IMR-90 (cell line): ENCODE results near the gene DGKG. TPM values are rescaled to one million over a fixed set of nuclear protein-coding genes. Genes with fewer than 3 reads are reported as not detected.

Experiments
- ATAC-seq: fragments of 200-7000 bp; cut with Tn5 transposase; 2 replicates; pipeline ENCODE4 v1.9.1; 2020; ENCODE audit warnings: low read depth, mild to moderate bottlenecking, moderate library complexity
- BruUV-seq: library from RNA; stranded (reverse); fragments of 400-500 nt; replicated peaks from 2 replicates; lab custom pipeline; 2021; lab: Mats Ljungman, UMichigan
- CTCF ChIA-PET: fragments of 300-600 bp; formaldehyde crosslinking; extraction: SDS; loops from one replicate; lab custom pipeline; 2021; ENCODE audit warnings: antibody characterized with exemption; lab: Yijun Ruan, JAX
- POLR2A ChIA-PET: fragments of 300-600 bp; sonication (Branson Sonifier 250); formaldehyde crosslinking; loops from one replicate; lab custom pipeline; 2022; ENCODE audit warnings: antibody characterized with exemption; ENCODE audit not compliant: unreplicated experiment; lab: Charles Lee
- DNase-seq: peaks from one replicate; pipeline ENCODE4 v3.0.0; 2013
- H2AFZ ChIP-seq: replicated peaks from 2 replicates; pipeline ENCODE3; 2013; ENCODE audit warnings: low read length, mild to moderate bottlenecking; ENCODE audit not compliant: poor library complexity
- H2AK5ac ChIP-seq: 2 replicates; pipeline ENCODE4 v1.6.1; 2013; ENCODE audit warnings: low read depth, low read length, inconsistent platforms
- H2AK9ac ChIP-seq: replicated peaks from 2 replicates; pipeline ENCODE3; 2013; ENCODE audit warnings: mild to moderate bottlenecking, low read depth, low read length, moderate library complexity; ENCODE audit not compliant: poor library complexity
- H2BK120ac ChIP-seq: 2 replicates; pipeline ENCODE4 v1.6.1; 2013; ENCODE audit warnings: low read depth, low read length, inconsistent platforms
- H2BK15ac ChIP-seq: 3 replicates; pipeline ENCODE4 v1.6.1; 2013; ENCODE audit warnings: low read depth, low read length, inconsistent platforms
- H2BK20ac ChIP-seq: 2 replicates; pipeline ENCODE4 v1.6.1; 2013; ENCODE audit warnings: low read depth, mild to moderate bottlenecking, inconsistent platforms, low read length, moderate library complexity
- H2BK5ac ChIP-seq: 2 replicates; pipeline ENCODE4 v1.6.1; 2013; ENCODE audit warnings: mild to moderate bottlenecking, low read depth, low read length, inconsistent platforms; ENCODE audit not compliant: poor library complexity, severe bottlenecking
- H3K14ac ChIP-seq: replicated peaks from 2 replicates; pipeline ENCODE4 v1.6.1; 2013; ENCODE audit warnings: low read depth, low read length, inconsistent platforms
- H3K18ac ChIP-seq: 2 replicates; pipeline ENCODE4 v1.6.1; 2013; ENCODE audit warnings: low read depth, low read length, control low read depth
- H3K23ac ChIP-seq: 2 replicates; pipeline ENCODE4 v1.6.1; 2013; ENCODE audit warnings: low read depth, low read length, inconsistent platforms
- H3K27ac ChIP-seq: 2 replicates; pipeline ENCODE4 v1.5.1; 2013; ENCODE audit warnings: mild to moderate bottlenecking, control low read depth, low read length; ENCODE audit not compliant: insufficient read depth
- H3K27me3 ChIP-seq: 2 replicates; pipeline ENCODE4 v1.6.1; 2013; ENCODE audit warnings: low read length; ENCODE audit not compliant: control insufficient read depth, insufficient read depth
- H3K36me3 ChIP-seq: 2 replicates; pipeline ENCODE4 v1.6.1; 2013; ENCODE audit warnings: low read length, mixed read lengths; ENCODE audit not compliant: control insufficient read depth, insufficient read depth
- H3K4ac ChIP-seq: 2 replicates; pipeline ENCODE4 v1.6.1; 2013; ENCODE audit warnings: low read depth, low read length, inconsistent platforms
- H3K4me1 ChIP-seq: 2 replicates; pipeline ENCODE4 v1.6.1; 2013; ENCODE audit warnings: low read length, mixed read lengths; ENCODE audit not compliant: control insufficient read depth, insufficient read depth
- H3K4me2 ChIP-seq: 2 replicates; pipeline ENCODE4 v1.6.1; 2013; ENCODE audit warnings: low read depth, mild to moderate bottlenecking, control low read depth, low read length, moderate library complexity
- H3K4me3 ChIP-seq: 2 replicates; pipeline ENCODE4 v1.5.1; 2013; ENCODE audit warnings: low read depth, mild to moderate bottlenecking, control low read depth, low read length, moderate library complexity; ENCODE audit not compliant: insufficient read depth
- H3K56ac ChIP-seq: 2 replicates; pipeline ENCODE4 v1.6.1; 2013; ENCODE audit warnings: low read length, inconsistent platforms; ENCODE audit not compliant: insufficient read depth; ENCODE audit errors: extremely low read depth
- H3K79me1 ChIP-seq, 2 experiments: 2 replicates each; pipeline ENCODE4 v1.6.1; 2013; ENCODE audit warnings: low read length in 2 of 2, inconsistent platforms in 1 of 2, low read depth in 1 of 2
- H3K9ac ChIP-seq: 2 replicates; pipeline ENCODE4 v1.6.1; 2013; ENCODE audit warnings: low read depth, low read length, control low read depth
- H3K9me1 ChIP-seq: 2 replicates; pipeline ENCODE4 v1.6.1; 2013; ENCODE audit warnings: low read length, inconsistent platforms; ENCODE audit not compliant: insufficient read depth
- H3K9me3 ChIP-seq: 2 replicates; pipeline ENCODE4 v1.6.1; 2013; ENCODE audit warnings: low read length; ENCODE audit not compliant: control insufficient read depth, insufficient read depth
- H4K20me1 ChIP-seq: 2 replicates; pipeline ENCODE4 v1.6.1; 2013; ENCODE audit warnings: low read length, inconsistent platforms; ENCODE audit not compliant: insufficient read depth
- H4K5ac ChIP-seq: 2 replicates; pipeline ENCODE4 v1.6.1; 2013; ENCODE audit warnings: mild to moderate bottlenecking, low read depth, low read length, control low read depth
- H4K8ac ChIP-seq, 2 experiments: 2 replicates each; pipeline ENCODE4 v1.6.1; 2013; ENCODE audit warnings: low read depth in 2 of 2, low read length in 2 of 2, control low read depth in 1 of 2, inconsistent platforms in 1 of 2
- H4K91ac ChIP-seq: 2 replicates; pipeline ENCODE4 v1.6.1; 2013; ENCODE audit warnings: low read depth, low read length, inconsistent platforms; ENCODE audit not compliant: insufficient read depth
- BHLHE40 ChIP-seq: fragments of 150-350 bp; IDR thresholded peaks from 2 replicates; pipeline ENCODE4 v1.6.1; 2016; ENCODE audit warnings: mild to moderate bottlenecking, low read depth, low read length
- CEBPB ChIP-seq: IDR thresholded peaks from 2 replicates; pipeline ENCODE4 v1.6.1; 2012; ENCODE audit warnings: low read depth, low read length, improper control_type of control experiment
- CHD1 ChIP-seq: IDR thresholded peaks from 2 replicates; pipeline ENCODE4 v1.6.1; 2012; ENCODE audit warnings: low read depth, low read length, improper control_type of control experiment
- CTCF ChIP-seq: conservative IDR thresholded peaks from 2 replicates; pipeline ENCODE4 v1.5.1; 2012; ENCODE audit warnings: mild to moderate bottlenecking, low read depth, low read length, improper control_type of control experiment
- ELK1 ChIP-seq: fragments of 150-350 bp; IDR thresholded peaks from 2 replicates; pipeline ENCODE4 v1.6.1; 2016; ENCODE audit warnings: low read depth, mild to moderate bottlenecking, low read length, moderate library complexity, borderline replicate concordance
- FOS ChIP-seq: fragments of 150-350 bp; IDR thresholded peaks from 2 replicates; pipeline ENCODE4 v1.6.1; 2016; ENCODE audit warnings: low read depth, low read length
- MAFK ChIP-seq: IDR thresholded peaks from 2 replicates; pipeline ENCODE4 v1.6.1; 2012; ENCODE audit warnings: low read depth, low read length, improper control_type of control experiment
- MAZ ChIP-seq: IDR thresholded peaks from 2 replicates; pipeline ENCODE4 v1.6.1; 2012; ENCODE audit warnings: low read depth, mild to moderate bottlenecking, low read length, improper control_type of control experiment, moderate library complexity, borderline replicate concordance
- MXI1 ChIP-seq: IDR thresholded peaks from 2 replicates; pipeline ENCODE4 v1.6.1; 2012; ENCODE audit warnings: low read depth, mild to moderate bottlenecking, low read length, moderate library complexity, borderline replicate concordance
- NFE2L2 ChIP-seq: fragments of 150-350 bp; IDR thresholded peaks from 2 replicates; pipeline ENCODE4 v1.6.1; 2016; ENCODE audit warnings: low read depth, mild to moderate bottlenecking, low read length
- POLR2A ChIP-seq: IDR thresholded peaks from 2 replicates; pipeline ENCODE4 v1.6.1; 2012; ENCODE audit warnings: mild to moderate bottlenecking, low read depth, low read length
- RAD21 ChIP-seq: IDR thresholded peaks from 2 replicates; pipeline ENCODE4 v1.6.1; 2012; ENCODE audit warnings: low read length, improper control_type of control experiment
- RCOR1 ChIP-seq: IDR thresholded peaks from 2 replicates; pipeline ENCODE4 v1.6.1; 2012; ENCODE audit warnings: mild to moderate bottlenecking, low read length, improper control_type of control experiment; ENCODE audit not compliant: insufficient replicate concordance
- RFX5 ChIP-seq: IDR thresholded peaks from 2 replicates; pipeline ENCODE4 v1.8.0; 2012; ENCODE audit warnings: low read depth, mild to moderate bottlenecking, low read length, moderate library complexity
- SMC3 ChIP-seq: fragments of 150-350 bp; IDR thresholded peaks from 2 replicates; pipeline ENCODE4 v1.6.1; 2016; ENCODE audit warnings: low read depth, mild to moderate bottlenecking, antibody characterized with exemption, low read length, moderate library complexity
- USF2 ChIP-seq: fragments of 150-350 bp; IDR thresholded peaks from 2 replicates; pipeline ENCODE4 v1.6.1; 2017; ENCODE audit warnings: mild to moderate bottlenecking, antibody characterized with exemption, low read length, low read depth
- WGBS, 2 experiments: methylation state at CpG; one replicate each; pipeline versions ENCODE4 v1.1.5 to v1.1.7; 2013; ENCODE audit warnings: missing lambda C conversion rate in 2 of 2; ENCODE audit not compliant: insufficient read length in 1 of 2; ENCODE audit errors: extremely low coverage in 2 of 2; 5-methylcytosine and 5-hydroxymethylcytosine counted together
- dilution Hi-C: fragments of 300-500 bp; cut with HindIII; formaldehyde crosslinking; loops from one replicate; pipeline ENCODE4 v1.14.3; 2018; ENCODE audit warnings: low sequenced_read_pairs; ENCODE audit not compliant: unreplicated experiment
- in situ Hi-C: fragments of 300-500 bp; cut with MboI; formaldehyde crosslinking; loops from 3 replicates; pipeline ENCODE4 v1.14.3; 2019; ENCODE audit warnings: low sequenced_read_pairs, inconsistent platforms, mixed read lengths
- intact Hi-C: fragments of 100-400 bp; cut with micrococcal nuclease; formaldehyde crosslinking; loops from 2 replicates; pipeline ENCODE4 v1.10.0; 2022
- polyA plus RNA-seq, 3 experiments: library from polyadenylated mRNA; depleted of rRNA; stranded (reverse); fragments of >200 nt; gene quantifications; 2 replicates each; pipeline ENCODE4 v1.2.3, GENCODE V29; 2012; ENCODE audit warnings: low replicate concordance in 1 of 3
- total RNA-seq: library from RNA; depleted of rRNA; stranded (reverse); fragments of >200 nt; gene quantifications from 2 replicates; pipeline ENCODE4 v1.2.3, GENCODE V29; 2012

DGKG gene
- total and polyA plus RNA-seq, 2 of the 4 experiments (the other 2 are of a cell fraction), result 1.2 to 4.1 TPM

- H2AFZ ChIP-seq, result no peak overlapping the region
- H3K36me3 ChIP-seq, result no peaks in the 10 kb centered on the region
- no peak overlapping the region for H2BK15ac ChIP-seq
- no TSS peak for BruUV-seq
- H3K4me3 ChIP-seq, result no peak overlapping the region
- no peaks in the 10 kb centered on the region for H3K79me1 ChIP-seq
- DNase-seq (no peak), ATAC-seq (no peak)
- no peak overlapping the region for H2AK5ac ChIP-seq
- in situ Hi-C loops (no loop called here), intact Hi-C loops (no loop called here), dilution Hi-C loops (no loop called here)
- H2BK120ac ChIP-seq, result no peak overlapping the region
- ChIA-PET CTCF (no interaction called here), POLR2A (no interaction called here)
- TF ChIP-seq POLR2A (no peak), SMC3 (no peak), CHD1 (no peak), MXI1 (no peak), MAFK (no peak), CTCF (no peak), MAZ (no peak), NFE2L2 (no peak), CEBPB (no peak), USF2 (no peak), ELK1 (no peak), BHLHE40 (no peak), RAD21 (no peak), FOS (no peak), RFX5 (no peak), RCOR1 (no peak)
- no peak overlapping the region for H3K23ac ChIP-seq
- H4K91ac ChIP-seq, result no peak overlapping the region
- H3K9ac ChIP-seq, result no peak overlapping the region
- H3K9me3 ChIP-seq, result no peaks in the 10 kb centered on the region
- no peak overlapping the region for H3K14ac ChIP-seq
- H4K5ac ChIP-seq, result no peak overlapping the region
- no peak overlapping the region for H3K4me2 ChIP-seq
- H3K4me1 ChIP-seq, result no peaks in the 10 kb centered on the region
- no peaks in the 10 kb centered on the region for H3K9me1 ChIP-seq
- no peak overlapping the region for H3K27ac ChIP-seq
- WGBS, 2 experiments, result 8% methylated on average over 2 of the region's 4 CpGs; no CpG with 5 or more reads in 1 of the 2 experiments
- peaks cover 39% of the 10 kb centered on the region for H3K27me3 ChIP-seq
- no peak overlapping the region for H3K4ac ChIP-seq
- no peak overlapping the region for H2BK5ac ChIP-seq
- no peaks in the 10 kb centered on the region for H4K20me1 ChIP-seq
- no peak overlapping the region for H4K8ac ChIP-seq
- H2BK20ac ChIP-seq, result no peak overlapping the region
- no peak overlapping the region for H3K56ac ChIP-seq
- H3K18ac ChIP-seq, result no peak overlapping the region
- H2AK9ac ChIP-seq, result no peak overlapping the region
Measured at GRCh38 chr3:186299327-186299726, 62.7 kb downstream of the DGKG start.
